DMS153 treated with DMSO at 0.1 percent for 48 hours (cell line): Measurements from ENCODE around the gene GID8.
A peak's percentile ranks its signal among the peaks of the same experiment; 100 is the strongest.

Experiments
- DNase-seq: peaks from one replicate; lab custom pipeline; 2025; ENCODE audit not compliant: unreplicated experiment; lab: John Stamatoyannopoulos, UW

The GID8 gene

GRCh38 chr20:62902926-62903615 lies 34.9 kb upstream of the GID8 start:
- no peak for DNase-seq

GRCh38 chr20:62905536-62906117 lies 32.3 kb upstream of the GID8 start:
- no peak for DNase-seq

- no peak for DNase-seq
Measured at GRCh38 chr20:62906209-62906608, 31.7 kb upstream of the GID8 start.

GRCh38 chr20:62906647-62907375 lies 31.1 kb upstream of the GID8 start:
- no peak for DNase-seq

GRCh38 chr20:62907384-62908317 lies 30.3 kb upstream of the GID8 start:
- DNase-seq, result no peak

GRCh38 chr20:62908971-62909791 lies 28.8 kb upstream of the GID8 start:
- no peak for DNase-seq

GRCh38 chr20:62910217-62910766 lies 27.7 kb upstream of the GID8 start:
- DNase-seq, result no peak

- no peak for DNase-seq
Measured at GRCh38 chr20:62910777-62911497, 27.0 kb upstream of the GID8 start.

GRCh38 chr20:62911701-62912280 lies 26.2 kb upstream of the GID8 start:
- no peak for DNase-seq

GRCh38 chr20:62913043-62913630 lies 24.8 kb upstream of the GID8 start:
- DNase-seq, result no peak

- no peak for DNase-seq
Measured at GRCh38 chr20:62914436-62914835, 23.5 kb upstream of the GID8 start.

- DNase-seq, result peak; percentile 34
Measured at GRCh38 chr20:62914970-62915457, 22.9 kb upstream of the GID8 start.

- no peak for DNase-seq
Measured at GRCh38 chr20:62916703-62917476, 21.1 kb upstream of the GID8 start.

- no peak for DNase-seq
Measured at GRCh38 chr20:62917720-62918119, 20.2 kb upstream of the GID8 start.

GRCh38 chr20:62918147-62918546 lies 19.8 kb upstream of the GID8 start:
- no peak for DNase-seq

GRCh38 chr20:62918831-62919230 lies 19.1 kb upstream of the GID8 start:
- no peak for DNase-seq

GRCh38 chr20:62920039-62920645 lies 17.8 kb upstream of the GID8 start:
- no peak for DNase-seq
